ENCODE results near the gene GOLT1A.

Gene GOLT1A

GRCh38 chr1:204212715-204213114 lies 1.1 kb downstream of the GOLT1A start:
- no peak for TF ChIP-seq CTCF (IDR thresholded peaks at IDR 0.05; ENCODE audit: low read depth, low read length, missing control alignments)
- no peak for DNase-seq (ENCODE audit: low read depth)
- H3K4me3 ChIP-seq (ENCODE audit: low read depth, low read length), result no peak overlapping the region
- in situ Hi-C loops (cut with HindIII; ENCODE audit: low sequenced_read_pairs), result loop anchor here (5.0 to 10.0 kb wide), 2 partner anchors 55 to 152 kb away; no protein-coding TSS in a partner anchor

GRCh38 chr1:204211046-204211445 lies 2.7 kb downstream of the GOLT1A start:
- TF ChIP-seq CTCF (IDR thresholded peaks at IDR 0.05; ENCODE audit: low read depth, low read length, missing control alignments), result no peak
- no peak for DNase-seq (ENCODE audit: low read depth)
- H3K4me3 ChIP-seq (ENCODE audit: low read depth, low read length), result no peak overlapping the region
- in situ Hi-C loops (cut with HindIII; ENCODE audit: low sequenced_read_pairs), result loop anchor here (5.0 to 10.0 kb wide), 2 partner anchors 54 to 154 kb away; no protein-coding TSS in a partner anchor

- peak; percentile 93 for TF ChIP-seq CTCF (IDR thresholded peaks at IDR 0.05; ENCODE audit: low read depth, low read length, missing control alignments)
- no peak for DNase-seq (ENCODE audit: low read depth)
- H3K4me3 ChIP-seq (ENCODE audit: low read depth, low read length), result no peak overlapping the region
- in situ Hi-C loops (cut with HindIII; ENCODE audit: low sequenced_read_pairs), result no loop called here
Measured at GRCh38 chr1:204207136-204207616, 6.6 kb downstream of the GOLT1A start.

- H3K4me3 ChIP-seq (ENCODE audit: low read depth, low read length), result no peak overlapping the region
- DNase-seq (ENCODE audit: low read depth), result no peak
- in situ Hi-C loops (cut with HindIII; ENCODE audit: low sequenced_read_pairs), result no loop called here
- TF ChIP-seq CTCF (IDR thresholded peaks at IDR 0.05; ENCODE audit: low read depth, low read length, missing control alignments), result peak; percentile 19
Measured at GRCh38 chr1:204206121-204206520, 7.7 kb downstream of the GOLT1A start.

GRCh38 chr1:204205486-204205885 lies 8.3 kb downstream of the GOLT1A start:
- H3K4me3 ChIP-seq (ENCODE audit: low read depth, low read length), result no peak overlapping the region
- in situ Hi-C loops (cut with HindIII; ENCODE audit: low sequenced_read_pairs), result no loop called here
- DNase-seq (ENCODE audit: low read depth), result no peak
- TF ChIP-seq CTCF (IDR thresholded peaks at IDR 0.05; ENCODE audit: low read depth, low read length, missing control alignments), result no peak

- no peak for DNase-seq (ENCODE audit: low read depth)
- in situ Hi-C loops (cut with HindIII; ENCODE audit: low sequenced_read_pairs), result no loop called here
- no peak for TF ChIP-seq CTCF (IDR thresholded peaks at IDR 0.05; ENCODE audit: low read depth, low read length, missing control alignments)
- no peak overlapping the region for H3K4me3 ChIP-seq (ENCODE audit: low read depth, low read length)
Measured at GRCh38 chr1:204204944-204205343, 8.8 kb downstream of the GOLT1A start.

Measured in astrocyte of the cerebellum (primary cell).